ENCODE measurements around the gene PEBP1. TPM values are rescaled to one million over a fixed set of nuclear protein-coding genes. Genes with fewer than 3 reads are reported as not detected.

The PEBP1 gene
- total and polyA plus RNA-seq, 12 donors, result 273 to 552 (median 467) TPM

GRCh38 chr12:118187751-118188435 lies 52.0 kb downstream of the PEBP1 start:
- Histone ChIP-seq H3K9me3 (no peaks in the 10 kb centered on the region), H3K4me1 (peaks cover 2 to 63% (median 40%) of the 10 kb centered on the region in 9 donors), H3K36me3 (peaks cover 0 to 21% (median 0%) of the 10 kb centered on the region in 9 donors), H3K27ac (peak overlapping the region in 7 of 10 donors; percentile 12 to 72 (median 20)), H3K27me3 (no peaks in the 10 kb centered on the region), H3K4me3 (peak overlapping the region in 7 of 10 donors; percentile 34 to 52 (median 51))
- peak in 2 of 8 donors; percentile 14 for ATAC-seq
- no peak for DNase-seq
- TF ChIP-seq CTCF (IDR thresholded peaks at IDR 0.05), result no peak
- 41 to 50% methylated on average over 6 of the region's 6 CpGs for WGBS, 2 donors
- intact Hi-C loops (cut with DNase I), result loop anchor here in 2 of 10 donors (5.0 to 10.0 kb wide), 2 partner anchors 187 to 189 kb away; partner anchors contain the start of genes SUDS3 (in 2 of the 2) and TAOK3 (in 1 of the 2)

GRCh38 chr12:118188690-118189371 lies 52.9 kb downstream of the PEBP1 start:
- peak; percentile 62 to 87 (median 75) for ATAC-seq
- intact Hi-C loops (cut with DNase I), result loop anchor here in 2 of 10 donors (5.0 to 10.0 kb wide), 2 partner anchors 186 to 188 kb away; partner anchors contain the start of genes SUDS3 (in 2 of the 2) and TAOK3 (in 1 of the 2)
- peaks cover 0 to 25% (median 0%) of the 10 kb centered on the region in 9 donors for H3K36me3 ChIP-seq
- no peak for TF ChIP-seq CTCF (IDR thresholded peaks at IDR 0.05)
- H3K4me1 ChIP-seq, result peaks cover 0 to 54% (median 32%) of the 10 kb centered on the region in 9 donors
- H3K4me3 ChIP-seq, result peak overlapping the region in 9 of 10 donors; percentile 26 to 52 (median 50)
- no peaks in the 10 kb centered on the region for H3K9me3 ChIP-seq
- 34 to 51% methylated on average over 10 of the region's 10 CpGs for WGBS, 2 donors
- no peaks in the 10 kb centered on the region for H3K27me3 ChIP-seq
- peak; percentile 32 to 41 for DNase-seq
- H3K27ac ChIP-seq, result peak overlapping the region in 8 of 10 donors; percentile 12 to 72 (median 24)

GRCh38 chr12:118189741-118190191 lies 53.8 kb downstream of the PEBP1 start:
- H3K27me3 ChIP-seq, result no peaks in the 10 kb centered on the region
- H3K36me3 ChIP-seq, result peaks cover 0 to 30% (median 0%) of the 10 kb centered on the region in 9 donors
- WGBS, 2 donors, result 15 to 26% methylated on average over 14 of the region's 14 CpGs
- DNase-seq (peak; percentile 13 to 26), ATAC-seq (peak; percentile 61 to 84 (median 79))
- no peaks in the 10 kb centered on the region for H3K9me3 ChIP-seq
- intact Hi-C loops (cut with DNase I), result loop anchor here in 2 of 10 donors (5.0 to 10.0 kb wide), 2 partner anchors 185 to 188 kb away; partner anchors contain the start of genes SUDS3 (in 2 of the 2) and TAOK3 (in 1 of the 2)
- peak overlapping the region in 9 of 10 donors; percentile 26 to 52 (median 50) for H3K4me3 ChIP-seq
- TF ChIP-seq CTCF (IDR thresholded peaks at IDR 0.05), result no peak
- peaks cover 0 to 52% (median 23%) of the 10 kb centered on the region in 9 donors for H3K4me1 ChIP-seq
- peak overlapping the region; percentile 32 to 79 (median 70) for H3K27ac ChIP-seq

GRCh38 chr12:118190266-118190665 lies 54.3 kb downstream of the PEBP1 start:
- H3K4me1 ChIP-seq, result peaks cover 0 to 50% (median 18%) of the 10 kb centered on the region in 9 donors
- ATAC-seq, result peak; percentile 42 to 79 (median 67)
- no peaks in the 10 kb centered on the region for H3K9me3 ChIP-seq
- peak overlapping the region in 9 of 10 donors; percentile 26 to 52 (median 50) for H3K4me3 ChIP-seq
- H3K27ac ChIP-seq, result peak overlapping the region; percentile 32 to 79 (median 70)
- peaks cover 0 to 35% (median 0%) of the 10 kb centered on the region in 9 donors for H3K36me3 ChIP-seq
- intact Hi-C loops (cut with DNase I), result no loop called here
- 24 to 30% methylated on average over 11 of the region's 11 CpGs for WGBS, 2 donors
- no peaks in the 10 kb centered on the region for H3K27me3 ChIP-seq
- no peak for DNase-seq
- TF ChIP-seq CTCF (IDR thresholded peaks at IDR 0.05), result no peak

All from heart right ventricle (tissue), 16 donors.